ENCODE results near the gene HINFP. TPM values are rescaled to one million over a fixed set of nuclear protein-coding genes. Genes with fewer than 3 reads are reported as not detected.

The HINFP gene, protein sequence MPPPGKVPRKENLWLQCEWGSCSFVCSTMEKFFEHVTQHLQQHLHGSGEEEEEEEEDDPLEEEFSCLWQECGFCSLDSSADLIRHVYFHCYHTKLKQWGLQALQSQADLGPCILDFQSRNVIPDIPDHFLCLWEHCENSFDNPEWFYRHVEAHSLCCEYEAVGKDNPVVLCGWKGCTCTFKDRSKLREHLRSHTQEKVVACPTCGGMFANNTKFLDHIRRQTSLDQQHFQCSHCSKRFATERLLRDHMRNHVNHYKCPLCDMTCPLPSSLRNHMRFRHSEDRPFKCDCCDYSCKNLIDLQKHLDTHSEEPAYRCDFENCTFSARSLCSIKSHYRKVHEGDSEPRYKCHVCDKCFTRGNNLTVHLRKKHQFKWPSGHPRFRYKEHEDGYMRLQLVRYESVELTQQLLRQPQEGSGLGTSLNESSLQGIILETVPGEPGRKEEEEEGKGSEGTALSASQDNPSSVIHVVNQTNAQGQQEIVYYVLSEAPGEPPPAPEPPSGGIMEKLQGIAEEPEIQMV
- 58.1 TPM for total RNA-seq (ENCODE audit: unreplicated experiment)
- long read RNA-seq, transcript HINFP-201 (10 exons, 3,163 nt) = major isoform, 9 of 23 reads
- long read RNA-seq, partial matches to known transcripts = 1 of 23 reads
- long read RNA-seq, other reads (novel, unspliced or antisense) = 13 of 23 reads

DNA sequence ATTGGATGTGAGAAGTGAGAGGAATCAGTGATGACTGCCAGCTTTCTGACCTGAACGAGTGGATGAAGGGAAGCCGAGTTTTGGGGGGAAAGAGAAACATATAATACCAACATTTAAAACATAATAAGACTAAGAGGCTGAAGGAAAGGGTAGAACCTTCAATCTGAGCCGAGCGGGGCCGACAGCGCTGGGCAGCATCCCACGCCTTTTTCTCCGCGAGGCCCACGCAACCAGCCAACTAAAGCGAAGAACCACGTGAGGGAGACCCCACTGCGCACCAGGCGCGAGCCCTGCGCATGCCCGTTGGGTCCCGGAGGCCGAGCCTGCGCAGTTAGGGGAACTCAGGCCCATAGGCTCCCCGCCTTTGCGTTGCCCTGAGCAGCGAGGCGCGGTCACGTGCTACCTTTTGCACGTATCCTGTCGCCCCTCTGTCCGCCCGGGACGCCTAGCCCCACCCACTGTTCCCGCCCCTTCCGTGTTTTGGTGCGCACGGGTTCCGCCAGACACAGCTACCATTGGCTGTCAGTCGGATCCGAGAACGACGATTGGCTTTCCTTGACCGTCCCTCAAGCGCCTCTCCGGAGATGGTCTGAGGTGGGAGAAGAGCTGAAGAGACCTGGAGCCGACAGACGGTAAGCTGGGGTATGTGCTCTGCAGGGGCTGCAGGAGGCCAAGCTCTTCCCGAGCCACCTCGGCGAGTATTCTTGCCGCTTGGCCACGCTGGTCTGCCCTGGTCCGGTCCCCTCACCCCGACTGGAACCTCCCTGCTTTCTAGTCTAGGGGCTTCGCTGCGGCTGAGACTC, at the start of gene HINFP:
Gene HINFP (plus strand): TSS at position 573 of the 803 bp plus-strand sequence. CDS start 5,365 bp downstream, outside the sequence.
- H3K27ac Mint-ChIP-seq (ENCODE audit: unreplicated experiment) = peak within 1 kb of the TSS; percentile 90
- H3K27me3 Mint-ChIP-seq (ENCODE audit: unreplicated experiment) = peaks cover 3% of the 10 kb centered on the region
- H3K4me1 Mint-ChIP-seq (ENCODE audit: low read depth, unreplicated experiment) = peaks cover 18% of the 10 kb centered on the region

GRCh38 chr11:119077839-119078238, 43.5 kb upstream of the HINFP start:
- H3K27ac Mint-ChIP-seq (ENCODE audit: unreplicated experiment) = no peak overlapping the region
- peaks cover 5% of the 10 kb centered on the region for H3K9me3 Mint-ChIP-seq (ENCODE audit: unreplicated experiment)
- H3K27me3 Mint-ChIP-seq (ENCODE audit: unreplicated experiment) = peaks cover 6% of the 10 kb centered on the region
- no peak for DNase-seq
- no peaks in the 10 kb centered on the region for H3K36me3 Mint-ChIP-seq (ENCODE audit: unreplicated experiment)
- no peak for TF ChIP-seq CTCF (IDR thresholded peaks at IDR 0.05; ENCODE audit: partially characterized antibody, unreplicated experiment)
- H3K4me1 Mint-ChIP-seq (ENCODE audit: low read depth, unreplicated experiment) = no peaks in the 10 kb centered on the region
- H3K4me3 Mint-ChIP-seq (ENCODE audit: unreplicated experiment) = no peak overlapping the region

More for the DNA sequence above, at the start of gene HINFP:
- H3K4me3 Mint-ChIP-seq (ENCODE audit: unreplicated experiment) = peak within 1 kb of the TSS; percentile 99
- DNase-seq = peak; percentile 100
- TF ChIP-seq CTCF (IDR thresholded peaks at IDR 0.05; ENCODE audit: partially characterized antibody, unreplicated experiment) = no peak
- H3K9me3 Mint-ChIP-seq (ENCODE audit: unreplicated experiment) = peaks cover 7% of the 10 kb centered on the region
- H3K36me3 Mint-ChIP-seq (ENCODE audit: unreplicated experiment) = no peaks in the 10 kb centered on the region

DNA sequence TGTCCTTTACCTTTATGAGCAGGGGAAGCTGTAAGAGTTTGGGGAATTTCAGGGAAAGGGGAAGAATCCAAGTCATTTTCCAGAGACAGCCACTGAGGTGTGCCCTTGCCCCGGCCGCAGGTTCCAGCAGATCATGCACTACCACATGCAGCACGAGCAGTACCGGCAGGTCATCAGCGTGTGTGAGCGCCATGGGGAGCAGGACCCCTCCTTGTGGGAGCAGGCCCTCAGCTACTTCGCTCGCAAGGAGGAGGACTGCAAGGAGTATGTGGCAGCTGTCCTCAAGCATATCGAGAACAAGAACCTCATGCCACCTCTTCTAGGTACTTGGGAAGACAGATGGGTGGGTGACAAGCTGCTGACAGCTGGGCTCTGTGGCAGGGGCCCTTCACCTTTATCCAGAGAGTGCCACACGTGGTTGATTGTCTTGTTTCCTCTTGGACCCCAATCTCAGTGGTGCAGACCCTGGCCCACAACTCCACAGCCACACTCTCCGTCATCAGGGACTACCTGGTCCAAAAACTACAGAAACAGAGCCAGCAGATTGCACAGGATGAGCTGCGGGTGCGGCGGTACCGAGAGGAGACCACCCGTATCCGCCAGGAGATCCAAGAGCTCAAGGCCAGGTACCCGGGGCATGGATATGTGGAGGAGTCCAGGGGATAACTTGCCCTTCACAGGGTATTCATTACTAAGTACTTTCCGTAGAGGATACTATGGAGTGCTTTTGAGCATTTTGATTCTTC, 42.5 kb upstream of the HINFP start:
- H3K9me3 Mint-ChIP-seq (ENCODE audit: unreplicated experiment) = peaks cover 5% of the 10 kb centered on the region
- peaks cover 6% of the 10 kb centered on the region for H3K27me3 Mint-ChIP-seq (ENCODE audit: unreplicated experiment)
- no peaks in the 10 kb centered on the region for H3K4me1 Mint-ChIP-seq (ENCODE audit: low read depth, unreplicated experiment)
- DNase-seq = no peak
- no peaks in the 10 kb centered on the region for H3K36me3 Mint-ChIP-seq (ENCODE audit: unreplicated experiment)
- no peak overlapping the region for H3K4me3 Mint-ChIP-seq (ENCODE audit: unreplicated experiment)
- H3K27ac Mint-ChIP-seq (ENCODE audit: unreplicated experiment) = no peak overlapping the region
- TF ChIP-seq CTCF (IDR thresholded peaks at IDR 0.05; ENCODE audit: partially characterized antibody, unreplicated experiment) = no peak

DNA sequence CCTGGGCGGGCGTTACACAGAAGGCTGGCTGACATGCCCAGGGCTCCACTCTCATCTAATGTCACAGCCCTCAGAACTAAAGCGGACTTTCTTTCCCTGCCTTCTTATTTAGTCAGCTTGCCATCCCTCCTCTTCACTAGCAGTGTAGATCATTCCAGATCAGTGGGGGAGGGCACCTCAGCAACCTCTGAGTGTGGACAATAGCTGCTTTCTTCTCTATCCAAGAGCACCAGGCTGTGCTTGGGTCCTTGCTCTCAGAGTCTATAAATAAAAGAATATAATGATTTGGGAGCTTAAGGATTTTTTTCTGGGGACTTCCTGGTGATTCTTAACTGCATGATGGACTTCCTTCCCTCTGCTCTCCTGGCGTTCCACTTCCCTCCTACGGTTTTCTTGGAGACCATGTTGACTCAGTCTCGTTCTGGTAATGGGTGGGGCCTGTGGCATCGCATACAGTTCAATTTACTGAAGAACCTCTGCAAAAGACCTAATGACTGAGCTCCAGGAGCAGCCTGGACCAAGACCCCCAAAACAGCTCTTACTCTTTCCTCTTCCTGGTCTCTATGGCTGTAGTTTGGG, 39.6 kb upstream of the HINFP start:
- DNase-seq = no peak
- no peak overlapping the region for H3K4me3 Mint-ChIP-seq (ENCODE audit: unreplicated experiment)
- TF ChIP-seq CTCF (IDR thresholded peaks at IDR 0.05; ENCODE audit: partially characterized antibody, unreplicated experiment) = no peak
- no peaks in the 10 kb centered on the region for H3K4me1 Mint-ChIP-seq (ENCODE audit: low read depth, unreplicated experiment)
- no peaks in the 10 kb centered on the region for H3K36me3 Mint-ChIP-seq (ENCODE audit: unreplicated experiment)
- H3K27ac Mint-ChIP-seq (ENCODE audit: unreplicated experiment) = no peak overlapping the region
- peaks cover 7% of the 10 kb centered on the region for H3K9me3 Mint-ChIP-seq (ENCODE audit: unreplicated experiment)
- peaks cover 8% of the 10 kb centered on the region for H3K27me3 Mint-ChIP-seq (ENCODE audit: unreplicated experiment)
